HCT116 (cell line): ENCODE measurements around the gene GRIN2C. TPM values are rescaled to one million over a fixed set of nuclear protein-coding genes. Genes with fewer than 3 reads are reported as not detected.

Experiments used
- ATAC-seq: fragments of 200-7000 bp; cut with Tn5 transposase; 2 replicates; pipeline ENCODE4 v1.9.1; 2020; ENCODE audit warnings: mild to moderate bottlenecking, moderate library complexity
- BruUV-seq: library from RNA; stranded (reverse); fragments of 400-500 nt; replicated peaks from 2 replicates; lab custom pipeline; 2021; lab: Mats Ljungman, UMichigan
- CTCF ChIA-PET: fragments of 300-600 bp; sonication (Branson Sonifier 250); formaldehyde crosslinking; loops from one replicate; lab custom pipeline; 2021; ENCODE audit warnings: antibody characterized with exemption; lab: Charles Lee
- POLR2A ChIA-PET: fragments of 300-600, 350-600 bp; sonication (Branson Sonifier 250); formaldehyde crosslinking; loops from one replicate; lab custom pipeline; 2021; ENCODE audit warnings: antibody characterized with exemption; lab: Charles Lee
- RAD21 ChIA-PET, 2 experiments: fragments of 300-600 bp; sonication (Branson Sonifier 250); formaldehyde crosslinking; loops; one replicate each; lab custom pipeline; 2023; ENCODE audit warnings: low total read pairs in 2 of 2; ENCODE audit not compliant: uncharacterized antibody in 2 of 2, unreplicated experiment in 2 of 2, low non-redundant PET in 1 of 2; lab: Charles Lee
- DNase-seq: peaks from one replicate; pipeline ENCODE4 v3.0.0-alpha.2; 2010; ENCODE audit warnings: low read depth, low spot score
- H2AFZ ChIP-seq: fragments of 200-600 bp; shearing (Covaris generic), sonication (generic); 2 replicates; pipeline ENCODE4 v1.6.1; 2017; ENCODE audit warnings: low read depth, mixed run types, mixed read lengths, antibody characterized with exemption, low read length; ENCODE audit not compliant: poor library complexity, severe bottlenecking
- H3K27ac ChIP-seq: 2 replicates; pipeline ENCODE4 v1.5.1; 2012; ENCODE audit warnings: low read depth, low read length
- H3K27me3 ChIP-seq: fragments of 200-600 bp; sonication (generic); 2 replicates; pipeline ENCODE4 v1.6.1; 2016; ENCODE audit warnings: mixed run types, low read length, mixed read lengths; ENCODE audit not compliant: insufficient read depth
- H3K36me3 ChIP-seq, 2 experiments: fragments of 200-500 bp in 1 of 2; fragments of 200-600 bp in 1 of 2; sonication (Bioruptor generic) in 1 of 2; sonication (generic) in 1 of 2; 2 replicates each; pipeline versions ENCODE4 v1.5.1 to v1.6.1; 2014 to 2016; ENCODE audit warnings: low read length in 2 of 2, inconsistent platforms in 1 of 2, mixed read lengths in 1 of 2, mixed run types in 1 of 2; ENCODE audit not compliant: insufficient read depth in 2 of 2, control insufficient read depth in 1 of 2
- H3K4me1 ChIP-seq, 2 experiments: fragments of 200-600 bp in 1 of 2; sonication (generic) in 1 of 2; 2 replicates each; pipeline versions ENCODE4 v1.5.1 to v1.6.1; 2012 to 2017; ENCODE audit warnings: low read length in 2 of 2, inconsistent platforms in 1 of 2, mild to moderate bottlenecking in 1 of 2, mixed read lengths in 1 of 2, mixed run types in 1 of 2, moderate library complexity in 1 of 2; ENCODE audit not compliant: insufficient read depth in 2 of 2, control insufficient read depth in 1 of 2
- H3K4me2 ChIP-seq: fragments of 200-600 bp; sonication (generic); 2 replicates; pipeline ENCODE4 v1.6.1; 2017; ENCODE audit warnings: mixed run types, low read length, mixed read lengths
- H3K4me3 ChIP-seq, 2 experiments: fragments of 200-600 bp in 1 of 2; sonication (generic) in 1 of 2; replicated peaks in 1 of 2; 2 replicates each; pipeline ENCODE4 v1.5.1; 2011 to 2016; ENCODE audit warnings: low read length in 2 of 2, control low read depth in 1 of 2, low read depth in 1 of 2, mild to moderate bottlenecking in 1 of 2, mixed read lengths in 1 of 2, mixed run types in 1 of 2
- H3K79me2 ChIP-seq: fragments of 200-600 bp; sonication (generic); 2 replicates; pipeline ENCODE4 v1.6.1; 2017; ENCODE audit warnings: mild to moderate bottlenecking, mixed run types, low read length, moderate library complexity, mixed read lengths; ENCODE audit not compliant: insufficient read depth
- H3K9ac ChIP-seq: fragments of 200-600 bp; sonication (generic); 2 replicates; pipeline ENCODE4 v1.6.1; 2016; ENCODE audit warnings: low read length, mixed read lengths
- H3K9me2 ChIP-seq: fragments of 200-600 bp; sonication (generic), shearing (Covaris generic); 2 replicates; pipeline ENCODE4 v1.6.1; 2017; ENCODE audit warnings: mixed run types, mild to moderate bottlenecking, moderate library complexity; ENCODE audit not compliant: insufficient read depth
- H3K9me3 ChIP-seq, 2 experiments: fragments of 200-500 bp in 1 of 2; fragments of 200-600 bp in 1 of 2; sonication (Bioruptor generic) in 1 of 2; sonication (generic) in 1 of 2; 2 replicates each; pipeline ENCODE4 v1.6.1; 2014 to 2017; ENCODE audit warnings: low read length in 2 of 2, mixed read lengths in 2 of 2, inconsistent platforms in 1 of 2, low read depth in 1 of 2, mild to moderate bottlenecking in 1 of 2, mixed run types in 1 of 2, moderate library complexity in 1 of 2; ENCODE audit not compliant: control insufficient read depth in 1 of 2, insufficient read depth in 1 of 2
- H4K20me1 ChIP-seq: fragments of 200-600 bp; sonication (generic), shearing (Covaris generic); 2 replicates; pipeline ENCODE4 v1.6.1; 2017; ENCODE audit warnings: mixed run types, mild to moderate bottlenecking, moderate library complexity; ENCODE audit not compliant: insufficient read depth
- ATF3 ChIP-seq: IDR thresholded peaks from 2 replicates; pipeline ENCODE4 v1.6.1; 2012
- CEBPB ChIP-seq: IDR thresholded peaks from 2 replicates; pipeline ENCODE4 v1.6.1; 2012; ENCODE audit warnings: low read depth
- ELF1 ChIP-seq: IDR thresholded peaks from 2 replicates; pipeline ENCODE4 v1.6.1; 2012; ENCODE audit warnings: low read depth, borderline replicate concordance
- FOSL1 ChIP-seq: IDR thresholded peaks from 2 replicates; pipeline ENCODE4 v1.6.1; 2012; ENCODE audit warnings: low read depth
- JUND ChIP-seq: IDR thresholded peaks from 2 replicates; pipeline ENCODE4 v1.6.1; 2012
- MAX ChIP-seq: IDR thresholded peaks from 2 replicates; pipeline ENCODE4 v1.6.1; 2012
- POLR2A ChIP-seq: IDR thresholded peaks from 2 replicates; pipeline ENCODE4 v1.7.0; 2011; ENCODE audit warnings: borderline replicate concordance; ENCODE audit not compliant: insufficient read depth, insufficient read length; ENCODE audit errors: extremely low read depth
- POLR2AphosphoS5 ChIP-seq: IDR thresholded peaks from 2 replicates; pipeline ENCODE4 v1.6.1; 2011; ENCODE audit warnings: mild to moderate bottlenecking, low read depth, low read length, moderate library complexity
- RAD21 ChIP-seq: IDR thresholded peaks from 2 replicates; pipeline ENCODE4 v1.6.1; 2012; ENCODE audit warnings: low read depth, mild to moderate bottlenecking
- SIN3A ChIP-seq: IDR thresholded peaks from 2 replicates; pipeline ENCODE4 v1.6.1; 2012; ENCODE audit warnings: low read depth
- SP1 ChIP-seq: IDR thresholded peaks from 2 replicates; pipeline ENCODE4 v1.6.1; 2012; ENCODE audit warnings: low read depth
- SRF ChIP-seq: IDR thresholded peaks from 2 replicates; pipeline ENCODE4 v1.6.1; 2012; ENCODE audit warnings: low read depth
- TCF7L2 ChIP-seq: IDR thresholded peaks from 2 replicates; pipeline ENCODE4 v1.7.0; 2011; ENCODE audit warnings: borderline replicate concordance, inconsistent platforms; ENCODE audit not compliant: insufficient read depth, insufficient read length; ENCODE audit errors: extremely low read depth
- ZBTB33 ChIP-seq: IDR thresholded peaks from 2 replicates; pipeline ENCODE4 v1.6.1; 2011; ENCODE audit warnings: mild to moderate bottlenecking, low read length, moderate library complexity; ENCODE audit not compliant: insufficient replicate concordance; ENCODE audit errors: extremely low read depth
- ZFX ChIP-seq: fragments of 450-650 bp; IDR thresholded peaks from 2 replicates; pipeline ENCODE4 v1.6.1; 2017
- intact Hi-C: fragments of 100-400 bp; cut with micrococcal nuclease; formaldehyde crosslinking; loops from 2 replicates; pipeline ENCODE4 v1.10.0; 2022
- total RNA-seq: library from RNA; stranded (reverse); gene quantifications from one replicate; pipeline ENCODE4 v1.2.1, GENCODE V29; 2021; ENCODE audit not compliant: unreplicated experiment

GRIN2C gene
- total RNA-seq, 1 experiment from 2014 or later, result 2.2 TPM

GRCh38 chr17:74873037-74873873 is 13.6 kb upstream of the GRIN2C start:
- H3K27ac ChIP-seq, result peak overlapping the region; percentile 94
- H4K20me1 ChIP-seq, result no peaks in the 10 kb centered on the region
- H3K79me2 ChIP-seq, result peaks cover 12% of the 10 kb centered on the region
- ChIA-PET POLR2A (interaction anchor here (0.5 to 2.3 kb wide), 39 partner anchors 9 to 398 kb away, joined by 3 to 23 read pairs (median 4); partner anchors contain the start of genes ARMC7, FADS6, GRIN2C and JPT1), CTCF (interaction anchor here (0.7 to 3.1 kb wide), 20 partner anchors 8 to 505 kb away, joined by 3 to 40 read pairs (median 5); partner anchors contain the start of genes FADS6, MIF4GD, OTOP2 and RAB37), RAD21 (interaction anchor here (0.6 to 2.3 kb wide), 5 partner anchors 8 to 506 kb away, joined by 3 to 11 read pairs (median 4); partner anchors contain the start of gene MRPL58 (in 1 of the 2))
- no peak overlapping the region for H2AFZ ChIP-seq
- no peaks in the 10 kb centered on the region for H3K9me3 ChIP-seq
- H3K27me3 ChIP-seq, result no peaks in the 10 kb centered on the region
- peak; percentile 87 for ATAC-seq
- no peak; the same call in 1 of the 2 replicates for TF ChIP-seq SIN3A
- TF ChIP-seq ATF3, result no peak
- peak; percentile 100 for TF ChIP-seq SP1
- no peak for TF ChIP-seq FOSL1
- peak; percentile 96 for TF ChIP-seq SRF
- TF ChIP-seq ZBTB33, result peak; percentile 19
- TF ChIP-seq CEBPB, result no peak; the same call in 1 of the 2 replicates
- TF ChIP-seq POLR2AphosphoS5, result peak; percentile 97
- TF ChIP-seq ZFX, result no peak
- TF ChIP-seq ELF1, result peak; percentile 98; the same call in 1 of the 2 replicates
- peak; percentile 93 for TF ChIP-seq POLR2A
- TF ChIP-seq MAX, result peak; percentile 87; the same call in 1 of the 2 replicates
- TF ChIP-seq TCF7L2, result peak; percentile 20
- no peak for TF ChIP-seq RAD21
- TF ChIP-seq JUND, result no peak
- H3K9ac ChIP-seq, result peak overlapping the region; percentile 90
- TSS peak; percentile 97 for BruUV-seq
- H3K4me3 ChIP-seq, result peak overlapping the region; percentile 87 to 96
- intact Hi-C loops, result loop anchor here (5.0 kb wide), 3 partner anchors 84 to 159 kb away; partner anchors contain the start of gene NAT9
- no peaks in the 10 kb centered on the region for H3K9me2 ChIP-seq
- DNase-seq, result peak; percentile 100
- peak overlapping the region; percentile 99 for H3K4me2 ChIP-seq
- H3K36me3 ChIP-seq, result no peaks in the 10 kb centered on the region
- peaks cover 14 to 45% of the 10 kb centered on the region in 2 experiments for H3K4me1 ChIP-seq
